Right lobe of liver (tissue), 6 donors: Measurements from ENCODE around the gene DDX51. TPM values are rescaled to one million over a fixed set of nuclear protein-coding genes. Genes with fewer than 3 reads are reported as not detected.

ENCODE experiments used
- ATAC-seq, 4 donors: fragments of 200-7000 bp; cut with Tn5 transposase; one replicate each; pipeline ENCODE4 v1.9.1; 2020; ENCODE audit warnings: mild to moderate bottlenecking in 4 of 4, moderate library complexity in 4 of 4
- DNase-seq, 3 donors: peaks; one replicate each; pipeline ENCODE4 v3.0.0-alpha.2; 2020
- H3K27ac ChIP-seq, 3 donors: fragments of 200-600 bp; one replicate each; pipeline ENCODE4 v1.8.0; 2022
- H3K27me3 ChIP-seq, 2 donors: fragments of 200-600 bp; one replicate each; pipeline ENCODE4 v1.8.0; 2022
- H3K36me3 ChIP-seq, 4 donors: fragments of 200-600 bp; sonication (generic) in 1 of 4; one replicate each; pipeline versions ENCODE4 v1.5.1 to v1.8.0; 2017 to 2022; ENCODE audit warnings: control low read depth in 1 of 4
- H3K4me1 ChIP-seq, 4 donors: fragments of 200-600 bp; sonication (generic) in 1 of 4; one replicate each; pipeline versions ENCODE4 v1.5.1 to v1.8.0; 2017 to 2022; ENCODE audit warnings: control low read depth in 1 of 4
- H3K4me3 ChIP-seq, 3 donors: fragments of 200-600 bp; one replicate each; pipeline ENCODE4 v1.8.0; 2022
- H3K9me3 ChIP-seq, 4 donors: fragments of 200-600 bp; sonication (generic) in 1 of 4; one replicate each; pipeline versions ENCODE4 v1.5.1 to v1.8.0; 2017 to 2022; ENCODE audit warnings: control low read depth in 1 of 4
- CTCF ChIP-seq, 4 donors: fragments of 200-600 bp in 3 of 4; fragments of 450-650 bp in 1 of 4; IDR thresholded peaks; one replicate each; pipeline versions ENCODE4 v1.5.1 to v1.8.0; 2016 to 2022; ENCODE audit warnings: antibody characterized with exemption in 4 of 4, mild to moderate bottlenecking in 2 of 4
- POLR2A ChIP-seq: fragments of 450-650 bp; IDR thresholded peaks from one replicate; pipeline ENCODE4 v1.6.1; 2017; ENCODE audit warnings: antibody characterized with exemption, mild to moderate bottlenecking
- WGBS: methylation state at CpG from one replicate; pipeline ENCODE4 v1.1.6; 2018; ENCODE audit warnings: low coverage, low lambda C conversion rate; ENCODE audit not compliant: insufficient coverage; ENCODE audit errors: missing lambda C conversion rate; 5-methylcytosine and 5-hydroxymethylcytosine counted together
- intact Hi-C, 2 donors: fragments of 100-400 bp; cut with DNase I; formaldehyde crosslinking; loops; one replicate each; pipeline versions ENCODE4 v1.11.2 to v1.14.1; 2022
- total RNA-seq, 6 experiments: library from RNA; depleted of rRNA in 2 of 6; stranded (reverse); fragments of >200 nt in 2 of 6; fragmentation: NEBNext Ultra II Directional in 3 of 6; extraction: Animal tissue kit (Norgen Biotek cat#: 25700) in 3 of 6; gene quantifications; one replicate each; pipeline versions ENCODE4 v1.1.0 to v1.2.4, GENCODE V29; 2016 to 2023
- donor health status: DM: no; HTN: yes; CAD: no.
- donor health status: DM: no; HTN: no; CAD: no.
- donor health status: DM: no; HTN: no; CAD: no.
- donor health status: DM: no; HTN: yes; CAD: no.
- donor health status: DM: no; HTN: yes; CAD: no.

The DDX51 gene
- total RNA-seq, 6 experiments from 2014 or later: 4.2 to 9.0 (median 5.2) TPM

- H3K27me3 ChIP-seq: no peaks in the 10 kb centered on the region
- 100% methylated on average over 1 of the region's 6 CpGs for WGBS
- no peak overlapping the region for H3K27ac ChIP-seq
- no peak overlapping the region for H3K4me3 ChIP-seq
- DNase-seq (peak in 1 of 3 donors; percentile 31), ATAC-seq (no peak)
- H3K9me3 ChIP-seq: no peaks in the 10 kb centered on the region
- peaks cover 0 to 36% (median 16%) of the 10 kb centered on the region in 4 donors for H3K36me3 ChIP-seq
- no peaks in the 10 kb centered on the region for H3K4me1 ChIP-seq
- TF ChIP-seq CTCF (IDR thresholded peaks at IDR 0.05): no peak
- no peak for TF ChIP-seq POLR2A
- intact Hi-C loops: no loop called here
Measured at GRCh38 chr12:132114667-132115066, 29.5 kb downstream of the DDX51 start.

GRCh38 chr12:132111654-132112304 lies 32.3 kb downstream of the DDX51 start:
- intact Hi-C loops: no loop called here
- WGBS: 83% methylated on average over 8 of the region's 19 CpGs
- DNase-seq (peak in 1 of 3 donors; percentile 32), ATAC-seq (no peak)
- H3K4me3 ChIP-seq: no peak overlapping the region
- peaks cover 0 to 40% (median 16%) of the 10 kb centered on the region in 4 donors for H3K36me3 ChIP-seq
- no peak overlapping the region for H3K27ac ChIP-seq
- no peaks in the 10 kb centered on the region for H3K27me3 ChIP-seq
- H3K4me1 ChIP-seq: no peaks in the 10 kb centered on the region
- no peaks in the 10 kb centered on the region for H3K9me3 ChIP-seq
- no peak for TF ChIP-seq POLR2A
- no peak for TF ChIP-seq CTCF (IDR thresholded peaks at IDR 0.05)

GRCh38 chr12:132110677-132111076 lies 33.4 kb downstream of the DDX51 start:
- peak in 1 of 3 donors; percentile 25 for DNase-seq
- H3K36me3 ChIP-seq: peaks cover 0 to 37% (median 15%) of the 10 kb centered on the region in 4 donors
- no peaks in the 10 kb centered on the region for H3K9me3 ChIP-seq

GRCh38 chr12:132109741-132110140 lies 34.4 kb downstream of the DDX51 start:
- Histone ChIP-seq H3K36me3 (peaks cover 0 to 28% (median 15%) of the 10 kb centered on the region in 4 donors), H3K9me3 (no peaks in the 10 kb centered on the region), H3K4me1 (no peaks in the 10 kb centered on the region), H3K4me3 (no peak overlapping the region), H3K27ac (no peak overlapping the region), H3K27me3 (no peaks in the 10 kb centered on the region)
- DNase-seq (no peak), ATAC-seq (no peak)
- WGBS: 96% methylated on average over 8 of the region's 8 CpGs
- intact Hi-C loops: no loop called here
- TF ChIP-seq POLR2A (no peak), CTCF (IDR thresholded peaks at IDR 0.05) (no peak)

More at GRCh38 chr12:132110677-132111076, 33.4 kb downstream of the DDX51 start:
- no peak overlapping the region for H3K27ac ChIP-seq
- H3K4me1 ChIP-seq: no peaks in the 10 kb centered on the region
- no CpG with 5 or more reads among the region's 3 CpGs for WGBS
- H3K27me3 ChIP-seq: no peaks in the 10 kb centered on the region
- no peak for TF ChIP-seq POLR2A
- no peak for TF ChIP-seq CTCF (IDR thresholded peaks at IDR 0.05)
- no peak for ATAC-seq
- intact Hi-C loops: no loop called here
- H3K4me3 ChIP-seq: no peak overlapping the region
